H1 (cell line): ENCODE results near the gene ANXA2R. TPM values are rescaled to one million over a fixed set of nuclear protein-coding genes. Genes with fewer than 3 reads are reported as not detected.

ENCODE experiments used
- CTCF ChIA-PET: fragments of 300-600 bp; sonication (Branson Sonifier 250); formaldehyde crosslinking; loops from one replicate; lab custom pipeline; 2021; ENCODE audit not compliant: partially characterized antibody; lab: Charles Lee
- POLR2A ChIA-PET: fragments of 300-600 bp; sonication (Branson Sonifier 250); formaldehyde crosslinking; loops from one replicate; lab custom pipeline; 2021; ENCODE audit warnings: inconsistent platforms; ENCODE audit not compliant: partially characterized antibody; lab: Charles Lee
- DNase-seq, 2 experiments: peaks; one replicate each; pipeline versions ENCODE4 v3.0.0 to v3.0.0-alpha.2; 2010 to 2022; ENCODE audit warnings: low spot score in 2 of 2, low read depth in 1 of 2, mixed read lengths in 1 of 2
- FAIRE-seq: peaks from 2 replicates; lab custom pipeline; 2011; peaks lifted over from hg19 to GRCh38; lab: Jason Lieb, UNC
- H2AFZ ChIP-seq: 2 replicates; pipeline ENCODE4 v1.8.1; 2012; ENCODE audit warnings: low read length, inconsistent platforms
- H2AK5ac ChIP-seq: 2 replicates; pipeline ENCODE4 v1.6.1; 2013; ENCODE audit warnings: low read depth, low read length
- H2BK120ac ChIP-seq: replicated peaks from 2 replicates; pipeline ENCODE3; 2013; ENCODE audit warnings: low read depth, low read length, inconsistent platforms
- H2BK12ac ChIP-seq: 2 replicates; pipeline ENCODE4 v1.6.1; 2013; ENCODE audit warnings: low read depth, low read length
- H2BK15ac ChIP-seq: 2 replicates; pipeline ENCODE4 v1.6.1; 2013; ENCODE audit warnings: low read length
- H2BK20ac ChIP-seq: 2 replicates; pipeline ENCODE4 v1.6.1; 2013; ENCODE audit warnings: low read length
- H2BK5ac ChIP-seq: 2 replicates; pipeline ENCODE4 v1.6.1; 2013; ENCODE audit warnings: low read depth, low read length
- H3K14ac ChIP-seq: 2 replicates; pipeline ENCODE4 v1.6.1; 2013; ENCODE audit warnings: inconsistent platforms; ENCODE audit not compliant: insufficient read length
- H3K18ac ChIP-seq: 2 replicates; pipeline ENCODE4 v1.6.1; 2013; ENCODE audit warnings: low read length; ENCODE audit errors: extremely low read depth
- H3K23ac ChIP-seq: 2 replicates; pipeline ENCODE4 v1.6.1; 2013; ENCODE audit warnings: inconsistent platforms; ENCODE audit not compliant: insufficient read length
- H3K23me2 ChIP-seq: 2 replicates; pipeline ENCODE4 v1.6.1; 2013; ENCODE audit warnings: low read depth, low read length
- H3K27ac ChIP-seq: 2 replicates; pipeline ENCODE4 v1.6.1; 2011; ENCODE audit warnings: low read depth, low read length, inconsistent platforms
- H3K27me3 ChIP-seq, 4 experiments: replicated peaks in 1 of 4; 1 replicate in 1 of 4; 2 replicates in 3 of 4; pipeline versions ENCODE4 v1.6.1 to v1.8.1; 2011 to 2013; ENCODE audit warnings: low read length in 3 of 4, mild to moderate bottlenecking in 3 of 4, inconsistent platforms in 2 of 4, mixed read lengths in 2 of 4, moderate library complexity in 1 of 4; ENCODE audit not compliant: control insufficient read depth in 3 of 4, insufficient read depth in 3 of 4; ENCODE audit errors: extremely low read depth in 1 of 4
- H3K36me3 ChIP-seq, 4 experiments: 2 replicates each; pipeline versions ENCODE4 v1.6.1 to v1.8.1; 2011 to 2013; ENCODE audit warnings: mild to moderate bottlenecking in 4 of 4, low read length in 3 of 4, moderate library complexity in 2 of 4, control low read depth in 1 of 4, inconsistent platforms in 1 of 4; ENCODE audit not compliant: insufficient read depth in 4 of 4, control insufficient read depth in 2 of 4
- H3K4ac ChIP-seq: replicated peaks from 2 replicates; pipeline ENCODE3; 2013; ENCODE audit warnings: low read length, low read depth, mixed read lengths, inconsistent platforms; ENCODE audit not compliant: insufficient read length
- H3K4me1 ChIP-seq, 4 experiments: replicated peaks in 1 of 4; 1 replicate in 1 of 4; 2 replicates in 3 of 4; pipeline versions ENCODE4 v1.6.1 to v1.8.1; 2011 to 2013; ENCODE audit warnings: low read length in 3 of 4, inconsistent platforms in 2 of 4, mixed read lengths in 1 of 4; ENCODE audit not compliant: insufficient read depth in 4 of 4, control insufficient read depth in 3 of 4
- H3K4me2 ChIP-seq, 2 experiments: 2 replicates each; pipeline versions ENCODE4 v1.6.1 to v1.8.1; 2011 to 2013; ENCODE audit warnings: low read depth in 2 of 2, low read length in 2 of 2, control low read depth in 1 of 2, inconsistent platforms in 1 of 2, mild to moderate bottlenecking in 1 of 2; ENCODE audit not compliant: insufficient read depth in 1 of 2
- H3K4me3 ChIP-seq, 4 experiments: fragments of 200-600, 300-600 bp in 1 of 4; sonication (generic), shearing (Covaris generic), sonication (Bioruptor Twin) in 1 of 4; 2 replicates each; pipeline versions ENCODE4 v1.5.1 to v1.8.1; 2011 to 2016; ENCODE audit warnings: low read length in 4 of 4, low read depth in 3 of 4, control low read depth in 2 of 4, inconsistent platforms in 2 of 4, mild to moderate bottlenecking in 2 of 4, mixed read lengths in 1 of 4, moderate library complexity in 1 of 4; ENCODE audit not compliant: insufficient read depth in 2 of 4; ENCODE audit errors: extremely low read depth in 1 of 4
- H3K56ac ChIP-seq: replicated peaks from 2 replicates; pipeline ENCODE3; 2013; ENCODE audit warnings: low read depth, mild to moderate bottlenecking, mixed read lengths, low read length, inconsistent platforms; ENCODE audit not compliant: insufficient read length
- H3K79me1 ChIP-seq: 2 replicates; pipeline ENCODE4 v1.6.1; 2013; ENCODE audit warnings: low read depth, low read length, control low read depth
- H3K79me2 ChIP-seq, 2 experiments: 2 replicates each; pipeline versions ENCODE4 v1.6.1 to v1.8.1; 2012 to 2013; ENCODE audit warnings: low read length in 2 of 2, mild to moderate bottlenecking in 2 of 2, inconsistent platforms in 1 of 2; ENCODE audit not compliant: insufficient read depth in 2 of 2, control insufficient read depth in 1 of 2
- H3K9ac ChIP-seq, 4 experiments: replicated peaks in 1 of 4; 1 replicate in 1 of 4; 2 replicates in 3 of 4; pipeline versions ENCODE4 v1.6.1 to v1.8.1; 2011 to 2013; ENCODE audit warnings: low read depth in 3 of 4, low read length in 3 of 4, control low read depth in 2 of 4, mild to moderate bottlenecking in 2 of 4, moderate library complexity in 2 of 4, inconsistent platforms in 1 of 4; ENCODE audit errors: extremely low read depth in 1 of 4
- H3K9me3 ChIP-seq, 2 experiments: 2 replicates each; pipeline versions ENCODE4 v1.6.1 to v1.8.1; 2012 to 2013; ENCODE audit warnings: mild to moderate bottlenecking in 2 of 2, moderate library complexity in 2 of 2, control low read depth in 1 of 2, inconsistent platforms in 1 of 2, low read depth in 1 of 2, low read length in 1 of 2, mixed read lengths in 1 of 2; ENCODE audit not compliant: insufficient read depth in 2 of 2
- H4K20me1 ChIP-seq, 2 experiments: replicated peaks in 1 of 2; 2 replicates each; pipeline versions ENCODE3 to v1.8.1; 2011 to 2013; ENCODE audit warnings: inconsistent platforms in 2 of 2, low read length in 2 of 2, mild to moderate bottlenecking in 1 of 2; ENCODE audit not compliant: insufficient read depth in 2 of 2, control insufficient read depth in 1 of 2
- H4K5ac ChIP-seq: 2 replicates; pipeline ENCODE4 v1.6.1; 2013; ENCODE audit warnings: low read length, low read depth, mixed read lengths, inconsistent platforms; ENCODE audit not compliant: insufficient read length
- H4K8ac ChIP-seq: 2 replicates; pipeline ENCODE4 v1.8.0; 2013; ENCODE audit warnings: mild to moderate bottlenecking, moderate library complexity, low read length, inconsistent platforms; ENCODE audit not compliant: insufficient read depth; ENCODE audit errors: extremely low read depth
- H4K91ac ChIP-seq: replicated peaks from 2 replicates; pipeline ENCODE3; 2013; ENCODE audit warnings: low read length, mixed read lengths, inconsistent platforms; ENCODE audit not compliant: insufficient read length
- BACH1 ChIP-seq: IDR thresholded peaks from 2 replicates; pipeline ENCODE4 v1.6.1; 2012; ENCODE audit warnings: low read length, improper control_type of control experiment
- CREB1 ChIP-seq: IDR thresholded peaks from 2 replicates; pipeline ENCODE4 v1.6.1; 2012; ENCODE audit warnings: inconsistent platforms
- KDM5A ChIP-seq: fragments of 200-600 bp; IDR thresholded peaks from 2 replicates; pipeline ENCODE4 v1.7.1; 2012; ENCODE audit warnings: mild to moderate bottlenecking, low read length, inconsistent platforms, mixed read lengths
- PHF8 ChIP-seq: fragments of 200-600 bp; sonication (generic); conservative IDR thresholded peaks from 2 replicates; pipeline ENCODE4 v1.7.1; 2012; ENCODE audit warnings: low read depth, mild to moderate bottlenecking, inconsistent platforms, low read length, moderate library complexity
- POLR2A ChIP-seq, 2 experiments: IDR thresholded peaks; 1 replicate in 1 of 2; 2 replicates in 1 of 2; pipeline ENCODE4 v1.6.1; 2011; ENCODE audit warnings: low read depth in 2 of 2, low read length in 2 of 2, mild to moderate bottlenecking in 2 of 2; ENCODE audit errors: control extremely low read depth in 1 of 2
- POLR2AphosphoS5 ChIP-seq: IDR thresholded peaks from 2 replicates; pipeline ENCODE4 v1.6.1; 2011; ENCODE audit warnings: low read depth, low read length
- SAP30 ChIP-seq: fragments of 300-600 bp; sonication (generic); IDR thresholded peaks from 2 replicates; pipeline ENCODE4 v1.7.1; 2012; ENCODE audit warnings: low read length, moderate library complexity, mild to moderate bottlenecking, inconsistent platforms; ENCODE audit not compliant: insufficient read depth, insufficient replicate concordance
- SIX5 ChIP-seq: IDR thresholded peaks from 2 replicates; pipeline ENCODE4 v1.6.1; 2011; ENCODE audit warnings: mild to moderate bottlenecking, low read depth, low read length
- SP1 ChIP-seq: IDR thresholded peaks from 2 replicates; pipeline ENCODE4 v1.6.1; 2011; ENCODE audit warnings: low read depth, low read length
- SP2 ChIP-seq: IDR thresholded peaks from 2 replicates; pipeline ENCODE4 v1.6.1; 2012; ENCODE audit warnings: mild to moderate bottlenecking, low read length, inconsistent platforms
- TAF7 ChIP-seq: optimal IDR thresholded peaks from 2 replicates; pipeline ENCODE3; 2011; ENCODE audit warnings: low read depth, mild to moderate bottlenecking, inconsistent platforms, low read length, moderate library complexity, borderline replicate concordance
- WGBS, 2 experiments: shearing (Covaris generic) in 1 of 2; methylation state at CpG; one replicate each; pipeline versions ENCODE4 v1.1.6 to v1.1.7; 2013 to 2015; ENCODE audit warnings: low lambda C conversion rate in 2 of 2, mixed read lengths in 2 of 2, inconsistent platforms in 1 of 2, low coverage in 1 of 2, missing lambda C conversion rate in 1 of 2; ENCODE audit not compliant: insufficient replicate concordance in 2 of 2, insufficient coverage in 1 of 2, insufficient read length in 1 of 2; ENCODE audit errors: extremely low coverage in 1 of 2, missing lambda C conversion rate in 1 of 2; 5-methylcytosine and 5-hydroxymethylcytosine counted together
- polyA plus RNA-seq, 7 experiments: library from polyadenylated mRNA; depleted of rRNA in 3 of 7; stranded (reverse) in 5 of 7; unstranded in 2 of 7; fragments of >200 nt in 5 of 7; fragments of 200-250 nt in 2 of 7; gene quantifications; 1 replicate in 5 of 7; 2 replicates in 1 of 7; 4 replicates in 1 of 7; pipeline versions ENCODE4 v1.2.1 to v1.2.3, GENCODE V29; 2011 to 2013; ENCODE audit warnings: missing spikeins in 2 of 7, mixed read lengths in 2 of 7
- total RNA-seq: library from RNA; stranded (reverse); fragmentation: NEBNext Ultra II Directional; extraction: Animal tissue kit (Norgen Biotek cat#: 25700); gene quantifications from 2 replicates; pipeline ENCODE4 v1.2.1, GENCODE V29; 2021

Gene ANXA2R
- total and polyA plus RNA-seq, 2 of the 8 experiments (the other 6 are each of a cell fraction or from before 2014, with no cell fraction given) = 0.08 to 0.17 TPM

DNA sequence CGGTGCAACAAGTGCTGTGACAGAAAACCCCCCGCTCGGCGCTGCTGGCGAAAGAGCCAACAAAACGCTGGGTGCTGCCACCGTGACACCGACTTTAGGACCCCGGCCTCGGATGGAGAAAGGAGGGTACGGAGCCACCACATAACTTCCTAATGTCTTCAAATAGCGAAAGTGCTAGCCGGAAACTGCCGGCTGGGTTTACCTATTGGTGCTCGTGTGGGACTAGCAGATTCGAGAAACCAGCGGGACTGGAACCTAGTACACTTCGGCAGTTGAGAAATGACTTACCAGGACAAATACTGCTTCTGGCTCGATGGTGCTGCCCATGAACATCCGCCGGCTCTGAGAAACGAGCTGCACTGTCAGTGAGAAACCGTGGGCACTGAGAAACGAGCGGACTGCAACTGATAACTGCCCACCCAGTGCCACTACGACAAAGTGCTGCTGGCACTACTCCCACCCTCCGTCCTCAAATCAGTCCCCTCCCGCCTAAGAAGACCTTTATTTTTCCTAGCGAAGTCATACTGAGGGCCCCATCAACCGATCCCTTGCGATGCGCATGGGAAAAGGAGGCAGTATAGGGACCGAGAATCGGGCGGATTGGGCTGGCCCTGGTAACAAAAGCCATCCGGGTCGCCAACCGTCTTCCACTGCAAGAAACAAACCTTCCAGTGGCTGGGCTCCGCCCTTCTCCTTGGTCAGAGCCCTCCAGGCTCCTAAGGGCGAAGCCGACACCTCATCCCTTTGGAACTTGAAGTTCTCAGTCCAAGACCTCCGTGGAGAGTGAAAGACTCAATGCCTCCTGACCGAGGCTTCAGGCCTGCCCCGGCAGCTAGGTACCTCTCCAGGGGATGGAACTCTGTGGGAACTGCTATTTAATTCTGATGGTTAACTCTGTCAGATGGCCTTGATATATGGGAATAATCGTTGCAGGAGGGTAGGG, 27.0 kb upstream of the ANXA2R start:
- Histone ChIP-seq H4K8ac (peak overlapping the region; percentile 98), H3K4me2 (peak overlapping the region; percentile 86 to 92), H2AK5ac (no peak overlapping the region), H2AFZ (peak overlapping the region; percentile 91), H2BK15ac (no peak overlapping the region), H3K4me3 (peak overlapping the region; percentile 79 to 97 (median 84)), H3K56ac (peak overlapping the region; percentile 83), H3K79me2 (peaks cover 0 to 6% of the 10 kb centered on the region in 2 experiments; a peak in 1 of 4 replicates), H3K36me3 (peaks cover 0 to 4% (median 0%) of the 10 kb centered on the region in 4 experiments; a peak in 2 of 8 replicates), H3K4me1 (peaks cover 3 to 7% (median 3%) of the 10 kb centered on the region in 4 experiments), H4K20me1 (no peaks in the 10 kb centered on the region), H3K4ac (peak overlapping the region; percentile 8), H3K9me3 (no peaks in the 10 kb centered on the region), H2BK120ac (peak overlapping the region; percentile 61), H4K91ac (peak overlapping the region; percentile 87), H3K27ac (peak overlapping the region; percentile 83), H3K79me1 (no peaks in the 10 kb centered on the region), H3K18ac (peak overlapping the region; percentile 92), H3K23me2 (peaks cover 17% of the 10 kb centered on the region), H4K5ac (peak overlapping the region; percentile 53), H3K9ac (peak overlapping the region; percentile 90 to 95 (median 94)), H3K27me3 (peaks cover 0 to 3% (median 0%) of the 10 kb centered on the region in 4 experiments; a peak in 1 of 7 replicates), H2BK5ac (peak overlapping the region; percentile 53; the same call in 1 of the 2 replicates), H2BK12ac (peak overlapping the region; percentile 55; the same call in 1 of the 2 replicates), H2BK20ac (no peak overlapping the region), H3K23ac (no peak overlapping the region), H3K14ac (peak overlapping the region; percentile 35)
- no peak for FAIRE-seq
- WGBS, 2 experiments = 6% methylated on average over 38 of the region's 45 CpGs; no CpG with 5 or more reads in 1 of the 2 experiments
- CTCF ChIA-PET = interaction anchor here (0.6 to 4.6 kb wide), 5 partner anchors 25 to 334 kb away, joined by 3 to 17 read pairs (median 4); no protein-coding TSS in a partner anchor
- POLR2A ChIA-PET = interaction anchor here (0.6 to 3.3 kb wide), 7 partner anchors 22 to 417 kb away, joined by 3 to 10 read pairs (median 5); partner anchors contain the start of genes TMEM267 and ZNF131
- DNase-seq = peak in 1 of 2 experiments; percentile 94
- TF ChIP-seq POLR2A (IDR thresholded peaks at IDR 0.05; ENCODE audit: control extremely low read depth in 1 of 2, low read depth in 2 of 2, low read length in 2 of 2) (peak; percentile 62 to 84), SAP30 (peak; percentile 89), SP2 (no peak), POLR2AphosphoS5 (peak; percentile 8; the same call in 1 of the 2 replicates), TAF7 (peak; percentile 18), SP1 (no peak), KDM5A (peak; percentile 21; the same call in 1 of the 2 replicates), CREB1 (peak; percentile 50), PHF8 (no peak; the same call in none of the 2 replicates), BACH1 (no peak), SIX5 (peak; percentile 10; the same call in 1 of the 2 replicates)
